Measurements from ENCODE around the gene LETM1. TPM values are rescaled to one million over a fixed set of nuclear protein-coding genes. Genes with fewer than 3 reads are reported as not detected.
"Not testable (repeated sequence)": the region's sequence is repeated elsewhere in the genome, so short reads cannot be mapped to it uniquely, and the experiment has no call there.

LETM1 gene
- total and polyA plus RNA-seq, 4 donors: 21.7 to 47.1 (median 26.8) TPM

DNA sequence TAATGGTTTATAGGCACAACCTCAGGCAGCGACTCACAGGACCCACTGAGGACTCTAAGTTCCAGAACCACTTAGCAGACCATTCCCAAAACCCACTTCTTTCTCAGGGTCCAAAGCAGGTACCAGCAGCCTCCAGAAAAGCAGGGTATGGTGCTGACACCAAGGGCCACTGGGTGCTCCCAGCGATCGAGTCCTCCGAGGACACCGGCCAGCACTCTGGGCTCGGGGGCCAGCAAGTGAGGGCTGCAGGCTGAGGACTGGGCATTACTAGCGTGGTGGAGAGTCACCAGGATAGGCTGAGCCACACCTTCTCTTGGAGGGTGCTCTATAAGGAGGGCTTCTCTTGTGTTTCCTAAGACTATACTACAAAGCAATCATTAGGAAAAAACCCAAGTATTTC, 19.3 kb downstream of the LETM1 start:
- Histone ChIP-seq H3K27me3 (ENCODE audit: control insufficient read depth in 3 of 3, insufficient read depth in 3 of 3, low read length in 2 of 3) (no peaks in the 10 kb centered on the region), H3K36me3 (ENCODE audit: control insufficient read depth in 4 of 4, insufficient read depth in 4 of 4, low read length in 4 of 4) (peaks cover 18 to 67% (median 31%) of the 10 kb centered on the region in 4 donors), H3K9me3 (ENCODE audit: control insufficient read depth in 4 of 4, insufficient read depth in 3 of 4, low read length in 3 of 4) (peaks cover 0 to 2% (median 0%) of the 10 kb centered on the region in 4 donors), H3K4me3 (no peak overlapping the region), H3K27ac (ENCODE audit: low read depth in 1 of 2, low read length in 1 of 2) (no peak overlapping the region), H3K4me1 (ENCODE audit: control insufficient read depth in 5 of 5, insufficient read depth in 5 of 5, low read length in 5 of 5) (no peaks in the 10 kb centered on the region), H3K9ac (ENCODE audit: insufficient read depth in 1 of 2, low read length in 2 of 2) (no peak overlapping the region)
- no peak for TF ChIP-seq CTCF (IDR thresholded peaks at IDR 0.05; ENCODE audit: control extremely low read depth, extremely low read depth)
- DNase-seq (no peak), ATAC-seq (ENCODE audit: insufficient read depth, low FRiP score) (no peak)
- WGBS, 2 donors: 95 to 97% methylated on average over 7 of the region's 7 CpGs

GRCh38 chr4:1835836-1836235, 20.1 kb downstream of the LETM1 start:
- H3K4me3 ChIP-seq; H3K27me3 ChIP-seq (ENCODE audit: control insufficient read depth in 3 of 3, insufficient read depth in 3 of 3, low read length in 2 of 3); H3K9ac ChIP-seq (ENCODE audit: insufficient read depth in 1 of 2, low read length in 2 of 2); H3K4me1 ChIP-seq (ENCODE audit: control insufficient read depth in 5 of 5, insufficient read depth in 5 of 5, low read length in 5 of 5); ATAC-seq (ENCODE audit: insufficient read depth, low FRiP score); DNase-seq; H3K9me3 ChIP-seq (ENCODE audit: control insufficient read depth in 4 of 4, insufficient read depth in 3 of 4, low read length in 3 of 4); H3K27ac ChIP-seq (ENCODE audit: low read depth in 1 of 2, low read length in 1 of 2): not testable (repeated sequence)
- H3K36me3 ChIP-seq (ENCODE audit: control insufficient read depth in 4 of 4, insufficient read depth in 4 of 4, low read length in 4 of 4): peaks cover 22 to 68% (median 30%) of the 10 kb centered on the region in 4 donors
- WGBS, 2 donors: 97 to 99% methylated on average over 8 of the region's 8 CpGs

- Histone ChIP-seq H3K4me3 (no peak overlapping the region), H3K27me3 (ENCODE audit: control insufficient read depth in 3 of 3, insufficient read depth in 3 of 3, low read length in 2 of 3) (no peaks in the 10 kb centered on the region), H3K27ac (ENCODE audit: low read depth in 1 of 2, low read length in 1 of 2) (no peak overlapping the region), H3K9ac (ENCODE audit: insufficient read depth in 1 of 2, low read length in 2 of 2) (no peak overlapping the region), H3K9me3 (ENCODE audit: control insufficient read depth in 4 of 4, insufficient read depth in 3 of 4, low read length in 3 of 4) (peaks cover 0 to 2% (median 0%) of the 10 kb centered on the region in 4 donors), H3K36me3 (ENCODE audit: control insufficient read depth in 4 of 4, insufficient read depth in 4 of 4, low read length in 4 of 4) (peaks cover 20 to 61% (median 23%) of the 10 kb centered on the region in 4 donors), H3K4me1 (ENCODE audit: control insufficient read depth in 5 of 5, insufficient read depth in 5 of 5, low read length in 5 of 5) (no peaks in the 10 kb centered on the region)
- DNase-seq (no peak), ATAC-seq (ENCODE audit: insufficient read depth, low FRiP score) (no peak)
- TF ChIP-seq CTCF (IDR thresholded peaks at IDR 0.05; ENCODE audit: control extremely low read depth, extremely low read depth): no peak
- 94 to 96% methylated on average over 21 of the region's 21 CpGs for WGBS, 2 donors
Measured at GRCh38 chr4:1834047-1834775, 21.7 kb downstream of the LETM1 start.

DNA sequence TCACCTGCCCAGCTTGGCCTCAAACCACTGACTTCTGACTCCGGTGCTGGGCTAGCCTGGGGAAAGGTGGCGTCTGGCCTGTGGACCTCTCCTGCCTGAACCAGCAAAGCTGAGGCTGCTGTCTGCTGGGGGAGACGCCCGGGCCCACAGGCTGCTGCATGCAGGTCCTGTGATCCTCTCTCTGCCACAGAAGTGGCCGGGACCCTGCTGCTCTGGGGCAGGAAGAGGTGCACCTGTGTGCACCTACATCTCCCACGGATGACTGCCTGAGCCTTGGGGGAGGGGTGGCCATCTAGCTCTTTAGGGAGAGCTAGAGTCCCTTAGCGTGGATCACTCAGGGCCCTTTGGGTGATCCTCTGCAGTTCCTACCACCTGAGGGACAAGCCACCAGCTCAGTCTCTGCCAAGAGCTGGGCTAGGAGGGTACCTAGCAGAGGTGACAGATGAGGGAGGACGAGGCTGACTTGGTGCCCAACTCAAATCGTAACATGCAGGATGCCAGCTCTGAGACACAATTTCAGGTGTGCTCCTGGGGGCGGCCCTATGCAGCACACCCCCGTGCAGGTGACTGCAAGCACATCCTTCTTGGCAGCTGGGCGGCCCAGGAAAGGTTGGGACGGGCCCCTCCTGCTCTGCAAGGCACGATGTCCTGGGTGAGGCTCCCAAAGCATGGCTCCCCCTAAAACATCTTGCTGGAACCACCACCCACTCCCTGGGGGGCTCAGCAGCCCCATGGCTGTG, 22.5 kb downstream of the LETM1 start:
- no peak for ATAC-seq (ENCODE audit: insufficient read depth, low FRiP score)
- no peaks in the 10 kb centered on the region for H3K27me3 ChIP-seq (ENCODE audit: control insufficient read depth in 3 of 3, insufficient read depth in 3 of 3, low read length in 2 of 3)
- no peak overlapping the region for H3K4me3 ChIP-seq
- peaks cover 0 to 2% (median 0%) of the 10 kb centered on the region in 4 donors for H3K9me3 ChIP-seq (ENCODE audit: control insufficient read depth in 4 of 4, insufficient read depth in 3 of 4, low read length in 3 of 4)
- H3K4me1 ChIP-seq (ENCODE audit: control insufficient read depth in 5 of 5, insufficient read depth in 5 of 5, low read length in 5 of 5): no peaks in the 10 kb centered on the region
- DNase-seq: no peak
- TF ChIP-seq CTCF (IDR thresholded peaks at IDR 0.05; ENCODE audit: control extremely low read depth, extremely low read depth): no peak
- no peak overlapping the region for H3K27ac ChIP-seq (ENCODE audit: low read depth in 1 of 2, low read length in 1 of 2)
- no peak overlapping the region for H3K9ac ChIP-seq (ENCODE audit: insufficient read depth in 1 of 2, low read length in 2 of 2)
- H3K36me3 ChIP-seq (ENCODE audit: control insufficient read depth in 4 of 4, insufficient read depth in 4 of 4, low read length in 4 of 4): peaks cover 17 to 57% (median 21%) of the 10 kb centered on the region in 4 donors
- 95% methylated on average over 14 of the region's 14 CpGs for WGBS, 2 donors

Data from lung (tissue), 12 donors.